Measurements from ENCODE around the gene CBLIF. TPM values are rescaled to one million over a fixed set of nuclear protein-coding genes. Genes with fewer than 3 reads are reported as not detected.
"Not testable (repeated sequence)": the region's sequence is repeated elsewhere in the genome, so short reads cannot be mapped to it uniquely, and the experiment has no call there.

The CBLIF gene
- total RNA-seq, 1 donor: not detected

GRCh38 chr11:59822989-59823566 lies 22.2 kb downstream of the CBLIF start:
- H3K4me3 ChIP-seq (ENCODE audit: low read depth, low read length): no peak overlapping the region
- TF ChIP-seq, protein P1, sequence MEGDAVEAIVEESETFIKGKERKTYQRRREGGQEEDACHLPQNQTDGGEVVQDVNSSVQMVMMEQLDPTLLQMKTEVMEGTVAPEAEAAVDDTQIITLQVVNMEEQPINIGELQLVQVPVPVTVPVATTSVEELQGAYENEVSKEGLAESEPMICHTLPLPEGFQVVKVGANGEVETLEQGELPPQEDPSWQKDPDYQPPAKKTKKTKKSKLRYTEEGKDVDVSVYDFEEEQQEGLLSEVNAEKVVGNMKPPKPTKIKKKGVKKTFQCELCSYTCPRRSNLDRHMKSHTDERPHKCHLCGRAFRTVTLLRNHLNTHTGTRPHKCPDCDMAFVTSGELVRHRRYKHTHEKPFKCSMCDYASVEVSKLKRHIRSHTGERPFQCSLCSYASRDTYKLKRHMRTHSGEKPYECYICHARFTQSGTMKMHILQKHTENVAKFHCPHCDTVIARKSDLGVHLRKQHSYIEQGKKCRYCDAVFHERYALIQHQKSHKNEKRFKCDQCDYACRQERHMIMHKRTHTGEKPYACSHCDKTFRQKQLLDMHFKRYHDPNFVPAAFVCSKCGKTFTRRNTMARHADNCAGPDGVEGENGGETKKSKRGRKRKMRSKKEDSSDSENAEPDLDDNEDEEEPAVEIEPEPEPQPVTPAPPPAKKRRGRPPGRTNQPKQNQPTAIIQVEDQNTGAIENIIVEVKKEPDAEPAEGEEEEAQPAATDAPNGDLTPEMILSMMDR (IDR thresholded peaks at IDR 0.05; ENCODE audit: insufficient read depth, low read depth, low read length): peak; percentile 68
- DNase-seq (ENCODE audit: low read depth): peak; percentile 70

DNA sequence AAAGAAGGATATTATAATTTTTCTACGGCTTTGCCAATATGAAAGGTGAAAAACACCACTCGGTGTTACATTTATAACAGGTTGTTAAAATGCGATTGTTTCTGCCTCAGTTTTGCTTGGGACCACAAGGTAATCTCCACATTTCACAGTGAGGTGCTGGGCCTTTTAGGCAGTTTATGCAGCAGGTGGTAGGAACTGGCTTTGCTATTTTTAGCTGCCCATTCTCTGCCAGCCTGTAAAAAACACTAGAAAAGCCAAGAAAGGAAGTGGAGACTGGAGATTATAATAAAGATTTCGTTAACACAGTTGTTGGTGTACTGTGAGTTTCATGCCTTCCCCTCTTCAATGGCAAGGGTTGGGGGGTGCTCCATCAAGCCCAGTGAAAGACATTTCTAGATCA lies 26.7 kb downstream of the CBLIF start:
- DNase-seq (ENCODE audit: low read depth): no peak
- no peak overlapping the region for H3K4me3 ChIP-seq (ENCODE audit: low read depth, low read length)
- TF ChIP-seq, protein P1 (IDR thresholded peaks at IDR 0.05; ENCODE audit: insufficient read depth, low read depth, low read length): no peak

DNA sequence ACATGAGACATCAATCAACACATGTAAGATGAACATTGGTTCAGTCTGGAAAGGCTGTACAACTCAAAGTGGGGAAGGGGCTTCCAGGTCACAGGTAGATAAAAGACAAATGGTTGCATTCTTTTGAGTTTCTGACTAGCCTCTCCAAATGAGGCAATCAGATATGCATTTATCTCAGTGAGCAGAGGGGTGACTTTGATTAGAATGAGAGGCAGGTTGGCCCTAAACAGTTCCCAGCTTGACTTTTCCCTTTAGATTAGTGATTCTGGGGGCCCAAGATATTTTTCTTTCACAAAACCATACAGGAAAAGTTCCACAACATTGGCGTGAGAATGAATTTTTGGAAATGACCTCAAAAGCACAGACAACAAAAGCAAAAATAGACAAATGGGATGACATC lies 28.9 kb downstream of the CBLIF start:
- not testable (repeated sequence) for DNase-seq (ENCODE audit: low read depth); H3K4me3 ChIP-seq (ENCODE audit: low read depth, low read length)

GRCh38 chr11:59815754-59816153 lies 29.5 kb downstream of the CBLIF start:
- H3K4me3 ChIP-seq (ENCODE audit: low read depth, low read length): no peak overlapping the region
- DNase-seq (ENCODE audit: low read depth): no peak
- TF ChIP-seq, protein P1 (IDR thresholded peaks at IDR 0.05; ENCODE audit: insufficient read depth, low read depth, low read length): no peak

DNA sequence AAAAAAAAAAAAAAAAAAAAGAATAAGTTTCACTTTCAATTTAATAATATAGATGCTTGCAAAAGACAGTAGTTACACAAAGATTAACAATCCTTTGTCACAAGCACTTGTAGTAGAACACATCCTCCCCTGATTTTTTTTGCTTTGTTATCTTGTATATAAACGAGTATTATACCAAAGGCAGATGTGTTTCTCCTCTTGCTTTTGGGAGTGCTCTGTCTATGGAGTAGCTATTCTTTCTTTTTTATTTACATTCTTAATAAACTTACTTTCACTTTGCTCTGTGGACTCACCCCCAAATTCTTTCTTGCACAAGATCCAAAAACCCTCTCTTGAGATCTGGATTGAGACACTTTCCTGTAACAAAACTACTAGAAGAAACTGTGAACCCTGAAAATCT lies 31.3 kb downstream of the CBLIF start:
- peak; percentile 29 for DNase-seq (ENCODE audit: low read depth)
- peak overlapping the region; percentile 36 for H3K4me3 ChIP-seq (ENCODE audit: low read depth, low read length)
- TF ChIP-seq, protein P1 (IDR thresholded peaks at IDR 0.05; ENCODE audit: insufficient read depth, low read depth, low read length): no peak

DNA sequence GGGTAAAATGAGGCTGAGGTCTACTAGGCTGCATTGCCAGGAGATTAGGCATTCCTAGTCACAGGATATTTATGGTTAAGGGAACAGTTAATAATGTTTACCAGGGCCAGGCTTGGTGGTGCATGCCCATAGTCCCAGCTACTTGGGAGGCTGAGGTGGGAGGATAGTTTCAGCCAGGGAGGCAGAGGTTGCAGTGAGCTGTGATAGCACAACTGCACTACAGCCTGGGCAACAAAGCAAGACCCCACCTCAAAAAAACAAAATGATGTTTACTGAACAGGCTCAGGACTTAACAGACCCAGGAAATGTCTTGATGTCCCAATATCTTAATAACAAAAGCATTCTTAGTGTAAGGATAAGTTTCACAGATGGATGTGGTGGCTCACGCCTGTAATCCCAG lies 31.9 kb downstream of the CBLIF start:
- TF ChIP-seq, protein P1 (IDR thresholded peaks at IDR 0.05; ENCODE audit: insufficient read depth, low read depth, low read length): no peak
- no peak overlapping the region for H3K4me3 ChIP-seq (ENCODE audit: low read depth, low read length)
- no peak for DNase-seq (ENCODE audit: low read depth)

DNA sequence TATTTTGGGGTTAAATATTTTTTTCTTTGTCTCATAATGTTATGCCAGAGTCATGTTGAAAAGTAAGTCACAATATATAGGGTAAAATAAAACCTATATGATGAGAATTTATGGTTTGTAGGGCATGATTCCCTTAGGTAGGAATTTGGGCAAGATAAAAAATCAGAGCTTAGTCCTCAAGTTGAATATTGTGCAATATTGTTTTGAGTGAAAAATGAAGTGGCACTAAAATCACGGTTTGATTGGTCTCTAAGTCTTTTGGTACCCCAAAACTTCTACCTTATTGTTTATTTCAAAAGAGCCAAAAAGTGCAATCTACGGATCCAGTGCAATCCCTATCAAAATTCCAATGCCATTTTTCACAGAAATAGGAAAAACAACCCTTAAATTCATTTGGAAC lies 33.1 kb downstream of the CBLIF start:
- no peak overlapping the region for H3K4me3 ChIP-seq (ENCODE audit: low read depth, low read length)
- no peak for DNase-seq (ENCODE audit: low read depth)
- TF ChIP-seq, protein P1 (IDR thresholded peaks at IDR 0.05; ENCODE audit: insufficient read depth, low read depth, low read length): no peak

Data from fibroblast of villous mesenchyme (primary cell).